Gastrocnemius medialis (tissue), 4 donors: ENCODE results near the gene MPPED1.

ENCODE experiments used
- POLR2A ChIP-seq, 2 donors: fragments of 450-650 bp; IDR thresholded peaks; one replicate each; pipeline ENCODE4 v1.6.1; 2017; ENCODE audit warnings: antibody characterized with exemption in 2 of 2, mild to moderate bottlenecking in 2 of 2, moderate library complexity in 2 of 2
- TF ChIP-seq, protein P1 (sequence below), 5 experiments: fragments of 450-650 bp in 3 of 5; fragments of 200-600 bp in 2 of 5; sonication (generic) in 2 of 5; IDR thresholded peaks in 4 of 5; conservative IDR thresholded peaks in 1 of 5; 1 replicate in 4 of 5; 2 replicates in 1 of 5; pipeline ENCODE4 v1.5.1; 2016 to 2019; ENCODE audit warnings: antibody characterized with exemption in 5 of 5, mild to moderate bottlenecking in 3 of 5, moderate library complexity in 3 of 5

DNA sequence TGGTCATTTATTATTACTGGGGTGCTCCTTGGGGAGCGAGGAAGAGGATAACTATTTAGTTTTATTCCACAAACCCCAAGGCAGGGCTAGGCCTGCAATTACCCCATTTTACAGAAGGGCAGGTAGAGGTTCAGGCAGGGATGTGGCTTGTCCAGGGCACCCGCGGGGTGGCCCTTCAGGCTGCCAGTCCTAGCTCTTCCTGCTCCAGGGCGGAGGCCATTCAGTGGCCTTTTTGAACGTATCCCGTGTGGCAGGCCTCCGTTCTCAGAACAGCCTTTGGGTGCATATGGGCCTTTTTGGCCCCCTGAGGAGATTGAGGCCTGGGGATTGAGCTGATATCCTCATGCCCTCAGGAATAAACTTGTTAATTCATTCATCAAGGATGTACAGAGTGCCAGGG is 66.2 kb downstream of the MPPED1 start:
- TF ChIP-seq POLR2A (IDR thresholded peaks at IDR 0.05) = no peak
- TF ChIP-seq, protein P1, sequence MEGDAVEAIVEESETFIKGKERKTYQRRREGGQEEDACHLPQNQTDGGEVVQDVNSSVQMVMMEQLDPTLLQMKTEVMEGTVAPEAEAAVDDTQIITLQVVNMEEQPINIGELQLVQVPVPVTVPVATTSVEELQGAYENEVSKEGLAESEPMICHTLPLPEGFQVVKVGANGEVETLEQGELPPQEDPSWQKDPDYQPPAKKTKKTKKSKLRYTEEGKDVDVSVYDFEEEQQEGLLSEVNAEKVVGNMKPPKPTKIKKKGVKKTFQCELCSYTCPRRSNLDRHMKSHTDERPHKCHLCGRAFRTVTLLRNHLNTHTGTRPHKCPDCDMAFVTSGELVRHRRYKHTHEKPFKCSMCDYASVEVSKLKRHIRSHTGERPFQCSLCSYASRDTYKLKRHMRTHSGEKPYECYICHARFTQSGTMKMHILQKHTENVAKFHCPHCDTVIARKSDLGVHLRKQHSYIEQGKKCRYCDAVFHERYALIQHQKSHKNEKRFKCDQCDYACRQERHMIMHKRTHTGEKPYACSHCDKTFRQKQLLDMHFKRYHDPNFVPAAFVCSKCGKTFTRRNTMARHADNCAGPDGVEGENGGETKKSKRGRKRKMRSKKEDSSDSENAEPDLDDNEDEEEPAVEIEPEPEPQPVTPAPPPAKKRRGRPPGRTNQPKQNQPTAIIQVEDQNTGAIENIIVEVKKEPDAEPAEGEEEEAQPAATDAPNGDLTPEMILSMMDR (IDR thresholded peaks at IDR 0.05 in 4 of 5, conservative IDR thresholded peaks at IDR 0.05 in 1 of 5) = no peak
